IPS-18a (cell line): ENCODE results near the gene VRK2.

Experiments
- H3K27ac ChIP-seq: one replicate; pipeline ENCODE4 v1.5.1; 2013; ENCODE audit warnings: low read length
- H3K27me3 ChIP-seq: one replicate; pipeline ENCODE4 v1.6.1; 2013; ENCODE audit warnings: mild to moderate bottlenecking, low read length; ENCODE audit not compliant: control insufficient read depth, insufficient read depth
- H3K36me3 ChIP-seq: one replicate; pipeline ENCODE4 v1.6.1; 2013; ENCODE audit warnings: low read depth, low read length; ENCODE audit not compliant: control insufficient read depth
- H3K4me1 ChIP-seq: one replicate; pipeline ENCODE4 v1.6.1; 2013; ENCODE audit warnings: low read depth, low read length; ENCODE audit not compliant: control insufficient read depth
- H3K4me3 ChIP-seq: one replicate; pipeline ENCODE4 v1.5.1; 2013; ENCODE audit warnings: low read length
- H3K9ac ChIP-seq: one replicate; pipeline ENCODE4 v1.6.1; 2013; ENCODE audit warnings: mild to moderate bottlenecking, low read length, moderate library complexity
- H3K9me3 ChIP-seq: one replicate; pipeline ENCODE4 v1.6.1; 2013; ENCODE audit warnings: low read depth, low read length; ENCODE audit not compliant: control insufficient read depth

The VRK2 gene

GRCh38 chr2:58035352-58035751 lies 11.3 kb upstream of the VRK2 start:
- H3K9me3 ChIP-seq = no peaks in the 10 kb centered on the region
- no peak overlapping the region for H3K27ac ChIP-seq
- no peaks in the 10 kb centered on the region for H3K27me3 ChIP-seq
- H3K4me3 ChIP-seq = no peak overlapping the region
- H3K9ac ChIP-seq = no peak overlapping the region
- peaks cover 6% of the 10 kb centered on the region for H3K4me1 ChIP-seq
- no peaks in the 10 kb centered on the region for H3K36me3 ChIP-seq

DNA sequence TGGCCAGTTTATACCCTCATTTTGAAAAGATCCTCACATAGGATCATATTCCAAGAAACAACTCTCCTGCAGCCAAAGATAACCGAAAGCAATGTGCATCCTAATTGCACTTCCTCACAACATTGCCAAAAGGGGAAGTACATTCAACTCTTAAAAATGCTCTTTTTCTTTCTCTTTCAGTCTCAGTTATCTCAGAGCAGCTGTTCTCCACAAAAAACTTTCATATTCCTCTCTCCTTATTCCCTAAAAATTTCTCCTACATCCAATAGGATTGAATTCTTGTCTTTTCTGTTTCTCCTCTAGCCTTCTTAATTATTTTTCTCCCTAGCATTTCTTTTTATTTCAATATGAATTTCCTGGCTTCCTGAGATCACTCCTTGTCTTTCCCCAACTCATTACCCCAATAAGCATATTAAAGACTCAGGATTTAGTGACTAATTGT lies 7.4 kb upstream of the VRK2 start:
- Histone ChIP-seq H3K9ac (no peak overlapping the region), H3K9me3 (no peaks in the 10 kb centered on the region), H3K27me3 (no peaks in the 10 kb centered on the region), H3K4me1 (peaks cover 6% of the 10 kb centered on the region), H3K27ac (no peak overlapping the region), H3K36me3 (no peaks in the 10 kb centered on the region), H3K4me3 (no peak overlapping the region)

- H3K27me3 ChIP-seq = no peaks in the 10 kb centered on the region
- H3K9me3 ChIP-seq = no peaks in the 10 kb centered on the region
- no peak overlapping the region for H3K4me3 ChIP-seq
- H3K27ac ChIP-seq = no peak overlapping the region
- no peak overlapping the region for H3K9ac ChIP-seq
- no peaks in the 10 kb centered on the region for H3K36me3 ChIP-seq
- peaks cover 18% of the 10 kb centered on the region for H3K4me1 ChIP-seq
Observed at GRCh38 chr2:58042486-58042970, 4.1 kb upstream of the VRK2 start.

GRCh38 chr2:58044145-58044544 lies 2.5 kb upstream of the VRK2 start:
- H3K27me3 ChIP-seq = no peaks in the 10 kb centered on the region
- H3K4me3 ChIP-seq = no peak overlapping the region
- H3K9me3 ChIP-seq = no peaks in the 10 kb centered on the region
- H3K27ac ChIP-seq = no peak overlapping the region
- H3K4me1 ChIP-seq = peaks cover 23% of the 10 kb centered on the region
- peaks cover 3% of the 10 kb centered on the region for H3K36me3 ChIP-seq
- no peak overlapping the region for H3K9ac ChIP-seq

GRCh38 chr2:58045580-58046334 lies 849 bp upstream of the VRK2 start:
- Histone ChIP-seq H3K9ac (peak overlapping the region; percentile 83), H3K9me3 (no peaks in the 10 kb centered on the region), H3K27ac (peak overlapping the region; percentile 95), H3K36me3 (peaks cover 9% of the 10 kb centered on the region), H3K27me3 (no peaks in the 10 kb centered on the region), H3K4me1 (peaks cover 20% of the 10 kb centered on the region), H3K4me3 (peak overlapping the region; percentile 84)

DNA sequence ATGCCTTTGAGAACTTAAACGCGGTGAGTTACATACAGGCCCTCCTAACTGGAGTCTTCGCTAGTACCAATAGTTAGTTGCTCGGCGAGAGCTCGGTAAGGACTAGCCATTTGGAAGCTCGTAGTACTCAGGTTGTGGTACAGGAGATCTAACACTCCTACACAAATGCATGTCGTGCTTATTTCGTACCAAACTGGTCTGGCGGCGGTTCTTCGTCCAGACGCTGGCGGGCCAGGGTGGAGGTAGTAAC lies 346 bp upstream of the VRK2 start:
- Histone ChIP-seq H3K4me3 (peak overlapping the region; percentile 84), H3K4me1 (peaks cover 20% of the 10 kb centered on the region), H3K36me3 (peaks cover 9% of the 10 kb centered on the region), H3K9ac (peak overlapping the region; percentile 83), H3K27me3 (no peaks in the 10 kb centered on the region), H3K27ac (peak overlapping the region; percentile 95), H3K9me3 (no peaks in the 10 kb centered on the region)

DNA sequence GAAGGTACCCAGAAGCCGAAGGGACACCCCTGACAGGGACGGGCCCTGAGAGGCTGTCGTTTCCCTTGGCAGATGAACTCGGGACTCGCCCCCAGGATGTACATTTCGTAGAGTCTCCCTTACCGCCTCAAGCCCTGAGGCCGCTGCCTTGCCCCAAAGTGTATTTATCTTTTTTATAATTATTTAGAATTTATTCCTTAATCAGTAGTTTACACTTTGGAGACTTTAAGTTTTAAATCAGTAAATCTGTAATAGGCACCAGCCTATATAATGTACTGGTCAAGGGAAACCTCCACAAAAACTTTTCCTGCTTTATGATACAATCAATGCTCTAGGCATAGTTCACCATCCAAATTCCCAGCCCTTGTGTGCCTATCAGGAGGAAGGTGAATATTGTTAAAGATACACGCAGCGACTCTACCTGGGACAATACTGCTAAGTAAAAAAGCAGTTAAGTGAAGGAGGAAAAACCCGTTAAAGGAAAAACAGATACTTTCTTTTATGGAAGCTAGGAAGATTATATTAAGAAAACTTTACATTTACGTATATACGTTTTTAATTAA lies 848 bp downstream of the VRK2 start:
- H3K27ac ChIP-seq = peak overlapping the region; percentile 78
- peaks cover 25% of the 10 kb centered on the region for H3K4me1 ChIP-seq
- peak overlapping the region; percentile 84 for H3K4me3 ChIP-seq
- peaks cover 12% of the 10 kb centered on the region for H3K36me3 ChIP-seq
- H3K9ac ChIP-seq = peak overlapping the region; percentile 83
- H3K9me3 ChIP-seq = no peaks in the 10 kb centered on the region
- no peaks in the 10 kb centered on the region for H3K27me3 ChIP-seq

GRCh38 chr2:58047961-58048360 lies 1.4 kb downstream of the VRK2 start:
- no peaks in the 10 kb centered on the region for H3K9me3 ChIP-seq
- peak overlapping the region; percentile 84 for H3K4me3 ChIP-seq
- peaks cover 25% of the 10 kb centered on the region for H3K4me1 ChIP-seq
- H3K36me3 ChIP-seq = peaks cover 12% of the 10 kb centered on the region
- no peaks in the 10 kb centered on the region for H3K27me3 ChIP-seq
- peak overlapping the region; percentile 83 for H3K9ac ChIP-seq
- no peak overlapping the region for H3K27ac ChIP-seq

DNA sequence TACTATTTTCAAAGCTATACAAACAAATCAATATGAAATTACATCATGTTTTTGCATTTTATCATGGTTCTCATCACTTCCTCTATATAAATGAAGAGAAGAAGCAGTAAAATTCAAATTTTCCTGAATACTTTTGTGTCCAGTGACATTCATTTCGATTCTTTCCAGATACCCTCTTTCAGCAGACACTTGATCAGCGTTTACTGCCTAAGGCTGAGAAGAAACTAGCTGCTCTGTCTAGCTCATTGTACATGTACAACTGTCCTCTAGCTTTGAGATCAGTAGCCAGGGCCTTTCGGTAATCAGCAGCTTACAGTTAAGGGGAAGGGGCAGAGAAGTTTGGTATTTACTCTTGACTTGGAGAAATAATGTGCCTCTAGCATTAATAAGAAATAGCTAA lies 4.8 kb downstream of the VRK2 start:
- H3K4me1 ChIP-seq = peaks cover 29% of the 10 kb centered on the region
- no peak overlapping the region for H3K27ac ChIP-seq
- H3K27me3 ChIP-seq = no peaks in the 10 kb centered on the region

DNA sequence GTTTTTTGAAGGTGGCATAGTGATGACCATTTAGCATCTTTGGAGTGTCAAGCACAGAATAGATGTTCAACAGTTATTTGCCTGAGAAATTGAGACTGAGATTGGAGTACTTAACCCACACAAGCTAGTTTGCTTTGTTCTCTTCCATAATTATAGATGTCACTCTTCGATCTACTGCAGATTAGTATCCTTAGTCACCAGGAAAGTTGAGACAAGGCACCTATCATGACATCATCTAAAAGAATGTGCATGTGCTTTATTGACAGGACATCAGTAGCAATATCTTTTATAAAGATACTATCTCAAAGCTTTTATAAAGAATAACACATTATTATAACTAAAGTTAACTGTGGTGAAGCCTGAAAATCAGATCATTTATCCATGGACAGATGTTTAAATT lies 6.4 kb downstream of the VRK2 start:
- Histone ChIP-seq H3K9ac (no peak overlapping the region), H3K27ac (no peak overlapping the region), H3K36me3 (peaks cover 12% of the 10 kb centered on the region), H3K4me1 (peaks cover 39% of the 10 kb centered on the region), H3K9me3 (no peaks in the 10 kb centered on the region), H3K27me3 (no peaks in the 10 kb centered on the region), H3K4me3 (no peak overlapping the region)

More for the DNA sequence above, 4.8 kb downstream of the VRK2 start:
- H3K4me3 ChIP-seq = no peak overlapping the region
- H3K36me3 ChIP-seq = peaks cover 12% of the 10 kb centered on the region
- no peaks in the 10 kb centered on the region for H3K9me3 ChIP-seq
- H3K9ac ChIP-seq = no peak overlapping the region

GRCh38 chr2:58054264-58054663 lies 7.7 kb downstream of the VRK2 start:
- H3K9me3 ChIP-seq = no peaks in the 10 kb centered on the region
- no peak overlapping the region for H3K4me3 ChIP-seq
- peaks cover 40% of the 10 kb centered on the region for H3K4me1 ChIP-seq

More at GRCh38 chr2:58054264-58054663, 7.7 kb downstream of the VRK2 start:
- no peak overlapping the region for H3K27ac ChIP-seq
- H3K27me3 ChIP-seq = no peaks in the 10 kb centered on the region
- peaks cover 7% of the 10 kb centered on the region for H3K36me3 ChIP-seq
- no peak overlapping the region for H3K9ac ChIP-seq
